Measurements from ENCODE around the gene SDSL.

The SDSL gene

DNA sequence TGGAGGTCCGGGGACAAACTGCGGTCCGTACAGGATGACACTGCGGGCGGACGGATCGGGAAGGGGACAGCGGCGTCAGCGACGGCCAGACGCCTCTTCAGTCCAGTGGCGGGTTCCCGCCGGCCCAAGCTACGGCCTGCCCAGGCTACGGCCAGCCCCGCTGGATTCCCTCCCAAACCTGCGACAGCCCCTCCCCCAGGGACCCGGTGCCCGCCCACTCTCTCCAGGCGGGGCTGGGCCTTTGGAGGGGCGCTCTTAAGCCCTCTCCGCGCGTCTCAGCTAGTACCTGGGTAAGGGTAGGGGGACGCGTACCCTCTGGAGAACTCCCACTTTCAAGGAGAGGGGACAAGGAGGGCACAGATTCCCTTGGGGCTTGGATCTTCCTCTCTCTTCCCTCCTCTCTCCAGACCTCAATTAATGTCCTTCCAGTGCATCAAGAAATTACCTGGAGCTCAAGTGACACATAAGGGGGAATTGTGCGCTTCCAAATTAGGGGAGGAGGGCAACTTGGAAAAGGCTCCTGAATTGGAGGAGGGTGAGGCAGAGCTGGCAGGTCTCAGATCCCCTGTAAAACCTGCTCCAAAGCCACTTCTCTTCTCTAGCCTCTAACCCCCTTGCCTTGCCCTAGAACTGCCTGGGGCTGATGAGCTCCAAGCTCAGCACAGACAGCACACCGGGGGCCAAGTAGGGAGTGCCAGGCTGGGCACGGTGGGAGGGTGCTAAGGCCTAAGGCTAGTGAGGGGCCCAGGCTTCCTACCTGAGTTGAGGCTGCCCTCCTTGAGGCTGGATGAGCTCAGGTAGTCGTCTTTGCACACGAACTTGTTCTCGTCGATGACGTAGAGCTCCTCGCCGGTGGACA lies 46.4 kb downstream of the SDSL start:
- DNase-seq (ENCODE audit: low read depth, low spot score) = no peak
- Histone ChIP-seq H3K27me3 (ENCODE audit: control insufficient read depth, insufficient read depth, low read length) (peaks cover 97% of the 10 kb centered on the region), H3K4me3 (ENCODE audit: low read length) (peak overlapping the region; percentile 37; the same call in 1 of the 2 replicates), H3K36me3 (ENCODE audit: control insufficient read depth, insufficient read depth, low read length) (no peaks in the 10 kb centered on the region), H3K9me3 (ENCODE audit: control insufficient read depth, insufficient read depth, low read length) (no peaks in the 10 kb centered on the region), H3K4me1 (ENCODE audit: control insufficient read depth, insufficient read depth, low read length) (peaks cover 13% of the 10 kb centered on the region), H3K27ac (ENCODE audit: low read length) (no peak overlapping the region)
- no CpG with 5 or more reads among the region's 38 CpGs for WGBS (ENCODE audit: insufficient coverage, insufficient read length)

DNA sequence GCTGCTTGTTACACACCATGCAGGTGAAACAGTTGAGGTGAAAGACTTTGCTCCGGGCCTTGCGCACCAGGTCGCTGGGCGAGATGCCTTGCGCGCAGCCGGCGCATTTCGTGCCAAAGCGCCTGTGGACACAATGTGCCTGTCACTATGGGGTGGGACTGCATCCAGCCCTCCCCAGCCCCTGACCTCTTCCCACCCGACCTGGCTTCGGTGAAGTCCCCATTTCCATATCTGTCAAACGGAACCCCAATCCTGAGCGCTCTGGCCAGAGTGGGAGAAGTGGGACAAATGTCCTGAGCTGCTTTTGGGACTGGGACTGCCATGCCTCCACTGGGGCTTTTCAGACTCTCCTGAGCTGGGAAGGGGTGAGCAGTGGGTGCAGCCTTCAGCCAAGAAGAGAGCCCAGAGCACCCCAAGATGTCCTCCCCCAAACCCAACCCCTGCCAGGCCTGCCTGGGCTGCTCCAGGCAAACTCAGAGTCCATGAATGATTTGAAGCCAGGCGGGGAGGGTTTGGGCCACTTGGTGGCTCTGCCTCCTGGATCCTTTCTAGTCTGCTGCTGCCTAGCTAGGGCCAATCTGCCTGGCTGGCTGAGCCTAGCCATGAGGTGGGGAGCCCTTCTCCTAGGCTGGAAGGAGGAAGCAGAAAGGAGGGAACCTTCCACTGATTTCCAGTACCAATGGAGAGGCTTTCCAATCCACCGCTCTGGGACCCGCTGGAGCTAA lies 47.2 kb downstream of the SDSL start:
- no peak overlapping the region for H3K4me3 ChIP-seq (ENCODE audit: low read length)
- peaks cover 13% of the 10 kb centered on the region for H3K4me1 ChIP-seq (ENCODE audit: control insufficient read depth, insufficient read depth, low read length)
- no peak overlapping the region for H3K27ac ChIP-seq (ENCODE audit: low read length)
- H3K9me3 ChIP-seq (ENCODE audit: control insufficient read depth, insufficient read depth, low read length) = no peaks in the 10 kb centered on the region
- WGBS (ENCODE audit: insufficient coverage, insufficient read length) = no CpG with 5 or more reads among the region's 17 CpGs
- peaks cover 97% of the 10 kb centered on the region for H3K27me3 ChIP-seq (ENCODE audit: control insufficient read depth, insufficient read depth, low read length)
- H3K36me3 ChIP-seq (ENCODE audit: control insufficient read depth, insufficient read depth, low read length) = no peaks in the 10 kb centered on the region
- no peak for DNase-seq (ENCODE audit: low read depth, low spot score)

DNA sequence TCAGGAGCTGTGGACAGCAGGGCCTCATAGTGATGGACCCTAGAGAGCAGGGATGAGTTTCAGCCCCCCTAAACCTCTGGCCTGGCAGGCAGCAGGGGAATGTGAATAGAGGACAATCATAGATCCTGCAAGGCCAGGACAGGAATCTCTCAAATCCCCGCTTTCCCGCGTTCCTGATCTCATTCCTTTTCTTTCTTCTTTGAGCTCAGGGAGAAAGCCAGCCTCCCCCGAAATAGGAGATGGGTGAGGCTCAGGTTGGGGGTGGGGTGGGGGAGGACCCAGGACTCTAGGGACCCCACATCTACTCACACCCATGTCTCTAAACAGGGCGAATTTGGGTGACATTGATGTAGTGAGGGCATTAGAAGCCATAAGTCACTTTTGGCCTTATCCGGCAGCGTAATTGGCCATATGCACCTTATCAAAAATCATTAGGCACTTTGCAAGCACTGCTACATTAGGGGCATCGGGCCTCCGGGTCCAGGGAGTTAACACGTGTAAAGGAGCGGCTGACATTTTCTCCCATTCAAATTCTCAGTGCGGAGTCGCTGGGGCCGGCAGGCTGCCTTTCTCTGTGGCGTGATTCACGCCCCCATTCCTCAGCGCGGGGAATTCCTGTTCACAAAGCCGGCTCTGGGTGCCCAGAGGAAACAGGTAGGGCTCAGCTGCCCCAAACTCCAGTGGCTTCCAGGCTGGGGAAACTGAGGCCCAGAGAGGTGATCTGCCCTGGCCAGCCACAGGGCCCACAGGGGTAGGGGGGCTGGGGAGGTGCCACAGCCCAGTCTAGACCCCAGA lies 48.0 kb downstream of the SDSL start:
- Histone ChIP-seq H3K4me1 (ENCODE audit: control insufficient read depth, insufficient read depth, low read length) (peaks cover 13% of the 10 kb centered on the region), H3K27ac (ENCODE audit: low read length) (no peak overlapping the region), H3K36me3 (ENCODE audit: control insufficient read depth, insufficient read depth, low read length) (no peaks in the 10 kb centered on the region), H3K27me3 (ENCODE audit: control insufficient read depth, insufficient read depth, low read length) (peaks cover 97% of the 10 kb centered on the region), H3K4me3 (ENCODE audit: low read length) (no peak overlapping the region), H3K9me3 (ENCODE audit: control insufficient read depth, insufficient read depth, low read length) (no peaks in the 10 kb centered on the region)
- no CpG with 5 or more reads among the region's 19 CpGs for WGBS (ENCODE audit: insufficient coverage, insufficient read length)
- DNase-seq (ENCODE audit: low read depth, low spot score) = no peak

DNA sequence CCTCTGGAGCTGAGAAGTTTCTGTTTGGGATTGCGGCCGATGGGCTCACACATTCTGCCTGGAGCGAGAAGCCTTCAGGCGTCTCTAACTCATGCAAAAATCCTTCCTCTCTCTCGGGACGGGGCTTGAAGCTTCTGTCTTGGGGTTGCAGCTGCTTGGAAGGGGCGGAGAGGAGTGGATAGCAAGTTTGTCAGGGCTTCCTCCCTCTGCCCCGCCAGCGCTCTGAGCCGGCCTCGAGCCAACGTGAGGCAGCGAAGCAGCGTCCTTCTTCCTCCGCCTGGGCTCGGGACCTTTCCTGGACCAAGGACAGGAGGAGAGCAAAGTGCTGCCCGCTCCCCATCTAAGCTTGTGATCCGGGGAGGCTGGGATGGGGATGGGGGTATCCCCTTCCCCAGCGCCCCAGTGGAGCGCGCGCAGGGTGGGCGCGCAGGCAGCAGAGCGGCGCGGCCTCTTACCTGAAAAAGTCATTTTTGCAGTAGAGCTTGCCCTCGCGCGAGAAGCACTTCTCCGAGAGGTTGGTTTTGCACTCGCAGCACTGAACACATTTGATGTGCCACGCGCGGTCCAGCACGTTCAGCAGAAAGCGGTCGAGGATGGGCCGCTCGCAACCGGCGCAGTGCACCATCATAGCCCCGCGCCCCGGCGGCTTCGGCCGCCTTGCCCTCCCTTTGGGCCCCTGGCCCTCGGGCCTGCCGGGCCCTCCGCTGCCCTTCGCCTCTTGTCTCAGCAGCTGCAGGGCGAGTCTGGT lies 48.9 kb downstream of the SDSL start:
- peak overlapping the region; percentile 12; the same call in 1 of the 2 replicates for H3K4me3 ChIP-seq (ENCODE audit: low read length)
- no peaks in the 10 kb centered on the region for H3K36me3 ChIP-seq (ENCODE audit: control insufficient read depth, insufficient read depth, low read length)
- peaks cover 97% of the 10 kb centered on the region for H3K27me3 ChIP-seq (ENCODE audit: control insufficient read depth, insufficient read depth, low read length)
- no peaks in the 10 kb centered on the region for H3K9me3 ChIP-seq (ENCODE audit: control insufficient read depth, insufficient read depth, low read length)
- DNase-seq (ENCODE audit: low read depth, low spot score) = no peak
- H3K27ac ChIP-seq (ENCODE audit: low read length) = no peak overlapping the region
- peaks cover 13% of the 10 kb centered on the region for H3K4me1 ChIP-seq (ENCODE audit: control insufficient read depth, insufficient read depth, low read length)
- WGBS (ENCODE audit: insufficient coverage, insufficient read length) = no CpG with 5 or more reads among the region's 53 CpGs

DNA sequence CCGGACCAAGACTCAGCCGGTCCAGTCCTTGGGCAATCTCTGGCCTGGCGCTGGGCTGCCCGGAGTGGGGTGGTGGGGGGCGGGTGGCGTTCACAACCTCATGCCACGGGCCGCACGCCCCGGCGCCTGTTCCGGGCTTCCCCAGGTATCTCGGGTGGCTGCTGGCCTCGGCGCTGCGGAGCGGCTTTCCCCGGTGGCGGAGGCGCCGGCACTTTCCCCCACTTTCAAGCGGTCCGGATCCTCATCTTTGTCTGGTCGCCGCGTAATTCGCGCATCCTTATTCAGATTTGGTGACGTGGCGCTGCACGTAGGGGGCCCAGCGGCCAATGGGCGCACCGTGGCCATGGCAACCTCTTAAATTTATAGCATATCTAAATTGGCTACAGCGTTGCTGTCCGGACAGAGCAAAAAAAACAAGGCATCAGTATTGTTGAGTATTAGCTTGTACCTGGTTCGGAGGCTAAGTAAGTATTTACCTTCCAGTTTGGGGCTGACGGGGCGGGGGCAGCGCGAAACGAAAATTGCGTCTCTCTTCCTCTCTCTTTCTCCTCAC lies 49.5 kb downstream of the SDSL start, which contains the start of gene LHX5:
Gene LHX5 (minus strand): TSS at position 253 of the 553 bp plus-strand sequence. CDS start 373 bp downstream, outside the sequence.
- WGBS (ENCODE audit: insufficient coverage, insufficient read length) = no CpG with 5 or more reads among the region's 43 CpGs
- H3K9me3 ChIP-seq (ENCODE audit: control insufficient read depth, insufficient read depth, low read length) = no peaks in the 10 kb centered on the region
- peaks cover 14% of the 10 kb centered on the region for H3K4me1 ChIP-seq (ENCODE audit: control insufficient read depth, insufficient read depth, low read length)
- H3K4me3 ChIP-seq (ENCODE audit: low read length) = peak within 1 kb of the TSS; percentile 14; the same call in 1 of the 2 replicates
- no peak for DNase-seq (ENCODE audit: low read depth, low spot score)
- H3K27me3 ChIP-seq (ENCODE audit: control insufficient read depth, insufficient read depth, low read length) = peaks cover 94% of the 10 kb centered on the region
- H3K36me3 ChIP-seq (ENCODE audit: control insufficient read depth, insufficient read depth, low read length) = no peaks in the 10 kb centered on the region
- no peak within 1 kb of the TSS for H3K27ac ChIP-seq (ENCODE audit: low read length)

DNA sequence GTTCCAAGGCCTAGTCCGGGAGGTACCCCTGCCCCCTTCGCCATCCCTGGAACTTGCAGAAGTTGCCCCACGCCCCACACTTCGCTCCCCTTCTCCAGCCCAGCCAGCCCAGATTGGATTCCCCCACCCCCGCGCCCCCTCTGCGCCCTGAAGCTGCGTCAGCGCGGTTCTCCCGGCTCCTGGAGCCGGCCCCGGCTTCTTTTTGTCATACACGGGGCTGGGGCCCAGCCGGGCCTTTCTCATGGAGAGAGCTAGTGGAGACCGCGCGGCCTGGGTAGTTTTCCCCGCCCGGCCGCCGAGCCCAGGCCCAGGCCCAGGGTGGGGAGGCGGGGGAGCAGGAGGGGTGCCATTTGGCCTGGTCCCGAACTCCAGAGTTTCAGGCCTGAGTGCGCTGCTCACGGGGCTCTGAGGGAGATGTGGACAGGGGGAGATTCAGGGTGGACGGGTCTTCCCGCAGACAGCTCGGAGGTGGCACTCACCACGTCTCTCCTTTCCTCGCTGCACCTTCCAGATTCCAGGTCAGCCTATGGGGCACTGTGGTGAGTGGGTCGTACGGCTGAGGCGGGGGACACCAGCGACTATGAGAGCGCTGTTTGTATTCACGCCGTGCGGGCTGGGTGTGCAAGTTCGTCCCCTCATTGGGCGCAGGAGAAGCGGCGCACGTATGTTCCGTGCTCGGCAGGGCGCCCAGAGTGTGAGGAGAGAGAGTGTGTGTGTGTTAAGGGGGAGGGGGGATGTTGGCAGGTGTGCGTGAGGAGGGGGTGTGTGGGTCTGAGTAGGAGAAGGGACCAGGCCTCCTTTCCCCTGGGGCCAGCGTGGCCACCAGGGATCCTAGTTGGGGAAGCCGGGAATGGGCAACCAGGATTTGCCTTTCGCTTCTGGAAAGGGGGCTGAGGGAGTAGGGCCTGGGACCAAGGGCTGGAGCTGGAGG lies 50.3 kb downstream of the SDSL start:
- no peaks in the 10 kb centered on the region for H3K36me3 ChIP-seq (ENCODE audit: control insufficient read depth, insufficient read depth, low read length)
- H3K27ac ChIP-seq (ENCODE audit: low read length) = no peak overlapping the region
- no CpG with 5 or more reads among the region's 51 CpGs for WGBS (ENCODE audit: insufficient coverage, insufficient read length)
- peak overlapping the region; percentile 14; the same call in 1 of the 2 replicates for H3K4me3 ChIP-seq (ENCODE audit: low read length)
- H3K9me3 ChIP-seq (ENCODE audit: control insufficient read depth, insufficient read depth, low read length) = no peaks in the 10 kb centered on the region
- no peak for DNase-seq (ENCODE audit: low read depth, low spot score)
- peaks cover 12% of the 10 kb centered on the region for H3K4me1 ChIP-seq (ENCODE audit: control insufficient read depth, insufficient read depth, low read length)
- peaks cover 90% of the 10 kb centered on the region for H3K27me3 ChIP-seq (ENCODE audit: control insufficient read depth, insufficient read depth, low read length)

DNA sequence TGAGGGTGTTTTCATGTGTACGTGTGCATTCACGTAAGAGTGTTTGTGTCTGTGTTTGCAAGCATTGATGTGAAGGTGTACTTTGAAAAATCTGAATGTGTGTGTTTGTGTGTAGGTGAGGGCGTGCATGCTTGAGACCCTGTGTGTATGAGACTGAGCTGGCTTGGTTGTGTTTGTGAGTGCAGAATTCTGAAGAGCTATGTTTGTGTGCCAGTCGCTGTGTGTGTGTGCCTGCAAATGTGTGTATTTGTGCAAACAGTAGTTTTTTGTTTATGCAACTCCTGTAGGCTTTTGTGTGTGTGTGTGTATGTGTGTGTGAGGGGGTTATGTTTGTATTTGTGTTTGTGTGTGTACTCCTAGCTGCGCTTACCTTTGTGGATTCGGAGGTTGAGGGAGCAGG lies 51.2 kb downstream of the SDSL start:
- no peak for DNase-seq (ENCODE audit: low read depth, low spot score)
- Histone ChIP-seq H3K4me3 (ENCODE audit: low read length) (no peak overlapping the region), H3K27me3 (ENCODE audit: control insufficient read depth, insufficient read depth, low read length) (peaks cover 90% of the 10 kb centered on the region), H3K4me1 (ENCODE audit: control insufficient read depth, insufficient read depth, low read length) (peaks cover 13% of the 10 kb centered on the region), H3K27ac (ENCODE audit: low read length) (no peak overlapping the region), H3K36me3 (ENCODE audit: control insufficient read depth, insufficient read depth, low read length) (no peaks in the 10 kb centered on the region), H3K9me3 (ENCODE audit: control insufficient read depth, insufficient read depth, low read length) (no peaks in the 10 kb centered on the region)
- no CpG with 5 or more reads among the region's 6 CpGs for WGBS (ENCODE audit: insufficient coverage, insufficient read length)

DNA sequence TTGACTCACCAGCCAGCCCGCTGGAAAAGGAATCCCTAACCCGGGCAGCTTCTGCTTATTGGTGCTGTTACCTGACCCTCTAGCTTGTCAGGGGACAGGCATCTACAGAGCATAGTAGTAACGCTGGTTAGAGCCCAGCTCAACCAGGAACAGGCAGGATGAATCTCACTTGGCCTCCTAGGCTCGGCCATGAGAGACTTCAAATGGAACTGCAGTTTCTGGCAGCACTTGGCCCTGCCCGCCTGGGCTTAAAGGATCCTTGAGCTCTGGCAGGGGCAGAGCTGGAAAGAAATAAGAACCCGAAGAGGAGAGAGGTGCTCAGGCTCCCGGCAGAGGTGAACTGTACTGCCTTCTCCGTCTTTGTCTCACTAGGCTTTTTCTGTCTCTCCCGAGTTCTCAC lies 51.8 kb downstream of the SDSL start:
- Histone ChIP-seq H3K9me3 (ENCODE audit: control insufficient read depth, insufficient read depth, low read length) (no peaks in the 10 kb centered on the region), H3K4me1 (ENCODE audit: control insufficient read depth, insufficient read depth, low read length) (peaks cover 11% of the 10 kb centered on the region), H3K36me3 (ENCODE audit: control insufficient read depth, insufficient read depth, low read length) (no peaks in the 10 kb centered on the region), H3K4me3 (ENCODE audit: low read length) (no peak overlapping the region), H3K27ac (ENCODE audit: low read length) (no peak overlapping the region), H3K27me3 (ENCODE audit: control insufficient read depth, insufficient read depth, low read length) (peaks cover 89% of the 10 kb centered on the region)
- no peak for DNase-seq (ENCODE audit: low read depth, low spot score)
- no CpG with 5 or more reads among the region's 9 CpGs for whole genome bisulfite sequencing (ENCODE audit: insufficient coverage, insufficient read length)

Measured in iPS DF 6.9 (cell line).